OCI-LY1 (cell line): ENCODE results near the gene ROBO1.

Source experiments
- EZH2 ChIP-seq: fragments of 200-600 bp; sonication (generic), shearing (Covaris generic); IDR thresholded peaks from 2 replicates; pipeline ENCODE4 v1.8.0; 2017; ENCODE audit warnings: borderline replicate concordance, mixed run types, mild to moderate bottlenecking, antibody characterized with exemption, low read length, moderate library complexity, mixed read lengths
- TF ChIP-seq, protein P1 (sequence below): fragments of 200-600 bp; sonication (generic), shearing (Covaris generic); IDR thresholded peaks from 2 replicates; pipeline ENCODE4 v1.5.1; 2017; ENCODE audit warnings: mild to moderate bottlenecking, antibody characterized with exemption, low read length, moderate library complexity, mixed read lengths

DNA sequence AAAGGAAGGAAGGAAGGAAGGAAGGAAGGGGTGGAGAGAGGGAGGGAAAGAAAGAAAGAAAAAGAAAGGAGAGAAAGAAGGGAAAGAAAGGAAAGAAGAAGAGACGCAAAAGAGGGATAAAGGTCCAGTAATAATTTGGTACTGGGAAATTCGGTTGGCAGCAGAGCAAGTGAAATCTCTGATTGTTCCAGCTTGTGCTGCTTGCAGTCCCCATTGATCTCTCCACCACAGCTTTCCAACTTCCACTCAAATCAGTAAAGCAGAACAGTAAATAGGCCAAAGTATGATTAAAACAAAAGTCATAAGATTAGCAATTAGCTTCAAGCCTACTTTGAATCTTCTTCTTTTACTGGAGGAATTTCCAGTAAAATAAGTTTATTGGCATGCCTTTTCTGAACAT is 357.2 kb downstream of the ROBO1 start:
- TF ChIP-seq, protein P1, sequence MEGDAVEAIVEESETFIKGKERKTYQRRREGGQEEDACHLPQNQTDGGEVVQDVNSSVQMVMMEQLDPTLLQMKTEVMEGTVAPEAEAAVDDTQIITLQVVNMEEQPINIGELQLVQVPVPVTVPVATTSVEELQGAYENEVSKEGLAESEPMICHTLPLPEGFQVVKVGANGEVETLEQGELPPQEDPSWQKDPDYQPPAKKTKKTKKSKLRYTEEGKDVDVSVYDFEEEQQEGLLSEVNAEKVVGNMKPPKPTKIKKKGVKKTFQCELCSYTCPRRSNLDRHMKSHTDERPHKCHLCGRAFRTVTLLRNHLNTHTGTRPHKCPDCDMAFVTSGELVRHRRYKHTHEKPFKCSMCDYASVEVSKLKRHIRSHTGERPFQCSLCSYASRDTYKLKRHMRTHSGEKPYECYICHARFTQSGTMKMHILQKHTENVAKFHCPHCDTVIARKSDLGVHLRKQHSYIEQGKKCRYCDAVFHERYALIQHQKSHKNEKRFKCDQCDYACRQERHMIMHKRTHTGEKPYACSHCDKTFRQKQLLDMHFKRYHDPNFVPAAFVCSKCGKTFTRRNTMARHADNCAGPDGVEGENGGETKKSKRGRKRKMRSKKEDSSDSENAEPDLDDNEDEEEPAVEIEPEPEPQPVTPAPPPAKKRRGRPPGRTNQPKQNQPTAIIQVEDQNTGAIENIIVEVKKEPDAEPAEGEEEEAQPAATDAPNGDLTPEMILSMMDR, result no peak
- no peak for TF ChIP-seq EZH2
